Fibroblast of skin of left biceps (primary cell): ENCODE results near the gene CDC42EP5.
"Not testable (repeated sequence)": the region's sequence is repeated elsewhere in the genome, so short reads cannot be mapped to it uniquely, and the experiment has no call there.

Experiments
- DNase-seq, 2 experiments: peaks; one replicate each; pipeline ENCODE4 v3.0.0-alpha.2; 2013; ENCODE audit warnings: low read depth in 2 of 2

CDC42EP5 gene

GRCh38 chr19:54489766-54490165 lies 16.7 kb upstream of the CDC42EP5 start:
- no peak for DNase-seq

DNA sequence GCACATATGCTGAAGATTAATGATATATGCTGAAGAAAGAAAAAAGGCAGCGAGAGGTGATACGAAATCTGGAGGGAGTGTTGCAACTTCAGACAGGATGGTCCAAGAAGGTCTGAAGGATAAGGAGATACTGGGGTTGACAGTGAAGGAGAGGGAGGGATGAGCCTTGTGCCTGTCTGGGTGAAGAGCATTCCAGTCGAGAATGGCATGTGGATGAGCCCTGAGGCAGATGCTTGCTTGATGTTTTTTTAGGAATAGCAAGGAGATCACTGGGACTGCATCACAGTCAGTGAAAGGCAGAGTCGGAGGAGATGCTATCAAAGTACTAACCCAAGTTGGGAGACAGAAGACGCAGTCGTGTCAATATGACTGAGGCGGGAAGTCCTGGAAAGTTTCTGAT lies 16.2 kb upstream of the CDC42EP5 start:
- no peak for DNase-seq

- DNase-seq = no peak
These were observed 12.8 kb upstream of the CDC42EP5 start for GRCh38 chr19:54485851-54486250.

DNA sequence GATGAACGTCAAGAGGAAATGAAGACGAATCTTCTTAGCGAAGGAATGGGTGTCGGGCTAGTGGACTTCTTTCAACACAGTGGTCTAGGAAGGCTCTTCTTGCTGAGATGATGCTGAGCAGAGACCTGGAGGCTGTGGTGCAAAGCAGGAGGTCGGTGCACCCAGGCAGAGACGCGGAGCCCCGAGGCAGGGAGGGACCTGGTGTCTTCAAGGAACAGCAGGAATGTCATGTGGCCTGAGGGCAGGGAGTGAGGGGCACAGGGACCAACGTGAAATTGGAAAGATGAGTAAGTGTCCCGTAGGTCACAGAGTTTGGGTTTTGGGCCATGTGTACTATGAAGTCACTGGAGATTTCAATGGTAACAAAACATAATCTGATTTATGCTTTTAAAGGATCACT lies 11.4 kb upstream of the CDC42EP5 start:
- DNase-seq = no peak

GRCh38 chr19:54482889-54483288 lies 9.8 kb upstream of the CDC42EP5 start:
- no peak for DNase-seq

DNA sequence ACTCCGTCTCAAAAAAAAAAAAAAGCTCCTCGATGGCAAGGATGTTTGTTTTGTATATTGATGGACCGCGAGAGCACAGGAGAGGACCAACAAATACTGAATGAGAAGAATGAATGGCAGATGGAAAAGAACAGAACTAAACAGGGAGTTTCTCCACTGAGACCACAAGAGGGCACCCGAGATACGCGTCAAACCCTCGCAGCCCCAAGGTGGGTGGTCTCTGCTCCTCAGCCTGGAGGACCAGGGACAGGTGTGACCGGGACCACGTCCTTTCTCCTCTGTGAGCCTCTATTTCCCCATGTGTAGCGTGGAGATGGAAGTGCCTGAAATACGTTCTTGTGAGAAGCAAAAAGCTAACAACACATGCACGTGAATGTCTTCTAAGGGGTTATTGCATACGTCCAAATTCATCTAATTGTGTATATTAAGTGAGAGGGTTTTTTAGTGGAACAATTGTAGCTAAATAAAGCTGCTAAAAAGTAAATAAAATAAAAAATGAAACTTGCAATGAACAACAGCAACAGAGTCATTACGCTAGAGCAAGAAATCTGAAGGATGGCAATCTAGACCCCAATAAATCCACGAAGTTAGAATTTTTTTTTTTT lies 8.3 kb upstream of the CDC42EP5 start:
- DNase-seq = no peak

DNA sequence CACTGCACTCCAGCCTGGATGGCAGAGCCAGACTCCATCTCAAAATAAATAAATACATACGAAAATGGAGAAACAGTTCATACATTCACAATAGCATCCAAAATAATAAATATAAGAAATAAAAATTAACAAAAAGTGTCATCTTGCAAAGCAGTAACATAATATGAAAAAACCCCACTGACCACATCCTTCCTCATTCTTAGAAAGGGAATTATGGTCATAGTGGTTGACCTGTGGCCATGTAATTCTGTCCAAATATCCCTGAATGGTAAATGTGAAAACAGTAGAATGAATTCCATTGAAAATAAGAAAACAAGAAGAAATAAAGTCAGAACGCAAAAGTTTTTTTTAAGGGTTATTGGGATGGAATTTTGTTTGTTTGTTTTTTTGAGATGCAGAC lies 7.0 kb upstream of the CDC42EP5 start:
- no peak for DNase-seq

GRCh38 chr19:54478677-54479266 lies 5.7 kb upstream of the CDC42EP5 start:
- DNase-seq = no peak

GRCh38 chr19:54477650-54478049 lies 4.6 kb upstream of the CDC42EP5 start:
- no peak for DNase-seq

- no peak for DNase-seq
These were observed 2.6 kb upstream of the CDC42EP5 start for GRCh38 chr19:54475706-54476105.

DNA sequence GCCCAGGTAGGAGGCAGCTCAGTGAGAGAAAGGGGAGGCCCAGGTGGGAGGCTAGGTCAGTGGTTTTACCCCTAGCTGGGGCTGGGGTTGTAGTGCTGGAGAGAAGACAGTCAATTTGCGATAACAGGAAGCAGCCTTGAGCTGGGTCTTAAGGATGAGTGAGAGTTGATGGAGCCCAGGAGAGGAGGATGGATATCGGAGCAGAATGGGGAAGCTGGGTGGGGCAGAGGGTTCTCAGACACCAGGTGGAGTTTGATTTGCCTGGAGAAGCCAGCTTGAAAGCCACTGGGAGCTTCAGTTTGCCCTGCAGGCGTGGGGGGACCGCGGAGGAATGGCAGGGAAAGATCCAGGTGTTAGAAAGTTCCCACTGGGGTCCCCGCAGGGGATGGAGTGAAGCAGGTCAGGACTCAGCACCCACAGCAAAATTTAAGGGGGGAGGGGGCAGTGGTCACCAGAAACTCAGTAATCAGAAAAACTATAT lies 836 bp upstream of the CDC42EP5 start:
- DNase-seq = no peak

- DNase-seq = no peak
These were observed 1.9 kb downstream of the CDC42EP5 start for GRCh38 chr19:54470991-54471782.

DNA sequence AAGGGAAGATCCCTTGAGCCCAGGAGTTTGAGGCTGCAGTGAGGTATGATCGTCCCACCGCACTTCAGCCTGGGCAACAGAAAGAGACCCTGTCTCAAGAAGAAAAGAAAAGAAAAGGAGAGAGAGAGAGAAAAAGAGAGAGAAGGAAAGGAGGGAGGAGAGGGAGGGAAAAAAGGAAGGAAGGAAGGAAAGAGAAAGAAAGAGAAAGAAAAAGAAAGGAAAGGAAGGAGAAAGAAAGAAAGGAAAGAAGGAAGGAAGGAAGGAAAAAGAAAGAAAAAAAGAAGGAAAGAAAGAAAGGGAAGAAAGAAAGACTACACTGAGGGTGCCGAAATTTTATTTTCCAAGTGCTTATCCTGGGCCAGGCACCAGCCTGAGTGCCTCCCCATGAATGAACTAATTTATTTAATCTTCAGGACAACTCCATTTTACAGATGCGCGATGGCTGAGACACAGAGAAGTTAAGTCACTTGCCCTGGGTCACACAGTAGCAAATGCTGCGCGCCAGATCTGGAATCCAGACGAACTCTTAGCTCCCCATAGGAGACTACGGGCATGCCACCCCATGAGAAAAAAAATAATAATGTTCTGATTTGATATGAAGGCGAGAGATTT lies 2.7 kb downstream of the CDC42EP5 start:
- no peak for DNase-seq

DNA sequence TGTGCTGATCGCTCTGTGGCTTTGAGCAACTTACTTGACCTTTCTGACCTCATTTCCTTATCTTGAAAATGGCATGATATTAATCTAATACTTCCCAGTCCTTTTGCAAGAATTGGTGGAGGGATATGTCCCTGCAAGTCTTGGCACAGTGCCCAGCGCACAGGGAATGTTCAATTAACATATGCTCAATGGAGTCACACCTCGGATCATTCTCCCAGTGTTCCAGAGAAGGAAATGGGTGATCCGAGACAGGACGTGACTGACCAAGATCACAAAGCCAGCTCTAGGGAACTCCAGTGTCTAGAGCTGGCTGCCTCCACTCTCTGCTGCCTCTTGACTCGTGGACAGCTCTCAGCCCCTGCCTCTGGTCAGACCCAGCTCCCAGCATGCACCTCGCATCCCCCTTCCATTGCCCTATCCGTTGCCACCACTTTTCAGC lies 3.6 kb downstream of the CDC42EP5 start:
- DNase-seq = no peak

GRCh38 chr19:54466110-54466480 lies 7.0 kb downstream of the CDC42EP5 start:
- not testable (repeated sequence) for DNase-seq

GRCh38 chr19:54465426-54466109 lies 7.5 kb downstream of the CDC42EP5 start:
- no peak for DNase-seq

- peak; percentile 32 to 36 for DNase-seq
These were observed 8.3 kb downstream of the CDC42EP5 start for GRCh38 chr19:54464630-54465425.

- peak; percentile 29 to 34 for DNase-seq
These were observed 9.0 kb downstream of the CDC42EP5 start for GRCh38 chr19:54464044-54464629.

DNA sequence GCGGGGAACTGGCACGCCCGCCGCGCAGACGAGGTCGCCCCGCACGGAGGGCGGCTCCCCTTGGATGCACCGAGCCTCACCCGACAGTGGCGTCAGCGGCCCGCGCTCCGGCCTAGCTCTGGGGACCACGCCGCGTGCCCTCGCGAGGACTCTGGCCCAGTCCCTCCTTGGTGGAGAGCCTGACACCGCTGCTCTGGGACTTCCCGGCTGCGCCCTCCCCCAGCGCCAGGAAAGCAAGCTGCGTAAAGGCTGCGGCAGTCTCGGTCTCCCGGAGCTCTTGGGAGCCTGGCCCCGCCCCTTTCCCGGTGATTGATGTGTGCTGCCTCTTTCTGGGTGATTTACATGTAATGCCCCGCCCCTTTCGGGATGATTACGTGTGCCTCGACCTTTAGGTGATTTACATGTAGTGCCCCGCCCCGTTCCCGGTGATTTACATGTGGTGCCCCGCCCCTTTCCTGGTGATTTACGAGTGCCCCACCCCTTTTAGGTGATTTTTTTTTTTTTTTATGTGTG lies 9.5 kb downstream of the CDC42EP5 start, which contains the start of gene LENG9:
TSS of gene LENG9 (minus strand) at position 248 of the 513 bp plus-strand sequence. CDS start 252 bp downstream, outside the sequence.
- DNase-seq = peak; percentile 97
